Fibroblast of upper back skin (primary cell): ENCODE results near the gene ARHGAP10.

ENCODE experiments used
- DNase-seq: peaks from one replicate; pipeline ENCODE4 v3.0.0-alpha.2; 2013

ARHGAP10 gene

GRCh38 chr4:147923381-147923780, 191.5 kb downstream of the ARHGAP10 start:
- no peak for DNase-seq

GRCh38 chr4:147923854-147924253, 192.0 kb downstream of the ARHGAP10 start:
- DNase-seq = no peak

- peak; percentile 45 for DNase-seq
These were observed 192.9 kb downstream of the ARHGAP10 start for GRCh38 chr4:147924604-147925412.

GRCh38 chr4:147927377-147928137, 195.7 kb downstream of the ARHGAP10 start:
- no peak for DNase-seq

- no peak for DNase-seq
These were observed 196.5 kb downstream of the ARHGAP10 start for GRCh38 chr4:147928400-147928799.

- no peak for DNase-seq
These were observed 197.9 kb downstream of the ARHGAP10 start for GRCh38 chr4:147929746-147930145.

GRCh38 chr4:147933316-147933715, 201.4 kb downstream of the ARHGAP10 start:
- no peak for DNase-seq

GRCh38 chr4:147933779-147934178, 201.9 kb downstream of the ARHGAP10 start:
- no peak for DNase-seq

GRCh38 chr4:147938496-147938895, 206.6 kb downstream of the ARHGAP10 start:
- DNase-seq = no peak

- DNase-seq = no peak
These were observed 208.3 kb downstream of the ARHGAP10 start for GRCh38 chr4:147940171-147940570.

- DNase-seq = no peak
These were observed 209.5 kb downstream of the ARHGAP10 start for GRCh38 chr4:147941373-147941772.

GRCh38 chr4:147942729-147943128, 210.8 kb downstream of the ARHGAP10 start:
- no peak for DNase-seq

GRCh38 chr4:147943159-147943638, 211.3 kb downstream of the ARHGAP10 start:
- DNase-seq = no peak

GRCh38 chr4:147944249-147944648, 212.4 kb downstream of the ARHGAP10 start:
- DNase-seq = no peak

- no peak for DNase-seq
These were observed 212.9 kb downstream of the ARHGAP10 start for GRCh38 chr4:147944670-147945260.

- DNase-seq = no peak
These were observed 216.4 kb downstream of the ARHGAP10 start for GRCh38 chr4:147948336-147948735.

- no peak for DNase-seq
These were observed 218.4 kb downstream of the ARHGAP10 start for GRCh38 chr4:147950261-147950660.

GRCh38 chr4:147950841-147951240, 219.0 kb downstream of the ARHGAP10 start:
- DNase-seq = no peak

- no peak for DNase-seq
These were observed 223.0 kb downstream of the ARHGAP10 start for GRCh38 chr4:147954850-147955249.

- no peak for DNase-seq
These were observed 224.1 kb downstream of the ARHGAP10 start for GRCh38 chr4:147955827-147956558.

GRCh38 chr4:147957446-147957845, 225.6 kb downstream of the ARHGAP10 start:
- no peak for DNase-seq

- no peak for DNase-seq
These were observed 226.2 kb downstream of the ARHGAP10 start for GRCh38 chr4:147958057-147958456.
